Stimulated activated naive CD8-positive, alpha-beta T cell treated with anti-CD3 and anti-CD28 coated beads, Interleukin-15, Interleukin-2, amounts not matched to agents 100 ng/mL and 50 ng/mL, for 24 hours (primary cell): ENCODE measurements around the gene IL22RA2.

Source experiments
- H3K27ac Mint-ChIP-seq: one replicate; pipeline ENCODE4 v1.8.0; 2021; ENCODE audit warnings: mild to moderate bottlenecking, mixed read lengths
- H3K27me3 Mint-ChIP-seq: one replicate; pipeline ENCODE4 v1.8.0; 2021; ENCODE audit warnings: mixed read lengths
- H3K36me3 Mint-ChIP-seq: one replicate; pipeline ENCODE4 v1.8.0; 2021; ENCODE audit warnings: low read depth, mixed read lengths
- H3K4me1 Mint-ChIP-seq: one replicate; pipeline ENCODE4 v1.8.0; 2021; ENCODE audit warnings: low read depth, mixed read lengths
- H3K4me3 Mint-ChIP-seq: one replicate; pipeline ENCODE4 v1.8.0; 2021; ENCODE audit warnings: mild to moderate bottlenecking, mixed read lengths
- H3K9me3 Mint-ChIP-seq: one replicate; pipeline ENCODE4 v1.8.0; 2021; ENCODE audit warnings: mixed read lengths

The IL22RA2 gene

GRCh38 chr6:137136065-137136464, 37.4 kb downstream of the IL22RA2 start:
- Mint-ChIP-seq H3K27me3 (peaks cover 13% of the 10 kb centered on the region), H3K9me3 (peaks cover 9% of the 10 kb centered on the region), H3K27ac (no peak overlapping the region), H3K4me1 (no peaks in the 10 kb centered on the region), H3K36me3 (peaks cover 3% of the 10 kb centered on the region), H3K4me3 (no peak overlapping the region)

GRCh38 chr6:137134483-137134882, 39.0 kb downstream of the IL22RA2 start:
- peaks cover 3% of the 10 kb centered on the region for H3K36me3 Mint-ChIP-seq
- H3K4me3 Mint-ChIP-seq: no peak overlapping the region
- peaks cover 9% of the 10 kb centered on the region for H3K9me3 Mint-ChIP-seq
- no peak overlapping the region for H3K27ac Mint-ChIP-seq
- H3K4me1 Mint-ChIP-seq: no peaks in the 10 kb centered on the region
- H3K27me3 Mint-ChIP-seq: peaks cover 15% of the 10 kb centered on the region

DNA sequence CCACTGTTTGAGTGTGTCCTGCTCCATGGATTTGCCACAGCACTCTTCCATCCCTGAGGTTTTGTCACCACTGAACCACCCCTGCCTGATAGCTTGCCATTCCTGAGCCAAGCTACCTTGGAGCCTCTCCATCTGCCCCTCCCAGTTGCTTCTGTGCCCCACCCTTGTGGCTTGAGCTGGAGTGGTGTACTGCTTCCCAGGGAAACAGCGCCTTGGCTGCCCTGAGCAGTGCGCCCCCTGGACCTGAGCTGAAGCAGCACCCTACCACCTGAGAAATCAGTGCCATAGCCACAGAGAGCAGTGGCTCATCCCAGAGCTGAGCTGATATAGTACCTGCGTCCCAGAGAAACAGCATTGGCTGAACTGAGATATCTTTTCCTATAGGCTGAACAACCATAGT, 40.3 kb downstream of the IL22RA2 start:
- Mint-ChIP-seq H3K27ac (no peak overlapping the region), H3K36me3 (peaks cover 3% of the 10 kb centered on the region), H3K4me3 (no peak overlapping the region), H3K27me3 (peaks cover 22% of the 10 kb centered on the region), H3K9me3 (peaks cover 14% of the 10 kb centered on the region), H3K4me1 (no peaks in the 10 kb centered on the region)

GRCh38 chr6:137126875-137127485, 46.5 kb downstream of the IL22RA2 start:
- H3K9me3 Mint-ChIP-seq: peaks cover 8% of the 10 kb centered on the region
- no peaks in the 10 kb centered on the region for H3K4me1 Mint-ChIP-seq
- no peaks in the 10 kb centered on the region for H3K36me3 Mint-ChIP-seq
- no peak overlapping the region for H3K4me3 Mint-ChIP-seq
- peaks cover 18% of the 10 kb centered on the region for H3K27me3 Mint-ChIP-seq
- H3K27ac Mint-ChIP-seq: no peak overlapping the region

DNA sequence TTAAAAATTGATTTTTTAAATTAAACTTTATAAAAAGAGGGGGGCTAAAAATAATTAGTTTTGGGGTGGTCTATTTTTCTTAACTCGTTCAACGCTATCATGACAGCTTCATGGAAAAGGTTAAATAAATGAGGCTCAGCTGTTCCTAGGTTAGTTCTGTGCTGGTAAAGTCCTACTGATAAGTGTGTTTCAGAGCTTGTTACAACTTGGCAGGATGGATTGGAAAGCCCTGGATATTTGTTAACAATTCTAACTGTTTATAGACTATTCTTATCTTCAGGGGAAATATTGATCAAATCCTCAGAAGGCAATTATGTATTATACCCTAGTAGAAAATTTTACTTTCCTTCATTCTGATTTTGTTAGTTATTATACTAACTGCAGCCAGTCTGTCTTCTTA, 50.4 kb downstream of the IL22RA2 start:
- Mint-ChIP-seq H3K27me3 (no peaks in the 10 kb centered on the region), H3K4me1 (peaks cover 9% of the 10 kb centered on the region), H3K27ac (no peak overlapping the region), H3K9me3 (peaks cover 8% of the 10 kb centered on the region), H3K4me3 (no peak overlapping the region), H3K36me3 (no peaks in the 10 kb centered on the region)

DNA sequence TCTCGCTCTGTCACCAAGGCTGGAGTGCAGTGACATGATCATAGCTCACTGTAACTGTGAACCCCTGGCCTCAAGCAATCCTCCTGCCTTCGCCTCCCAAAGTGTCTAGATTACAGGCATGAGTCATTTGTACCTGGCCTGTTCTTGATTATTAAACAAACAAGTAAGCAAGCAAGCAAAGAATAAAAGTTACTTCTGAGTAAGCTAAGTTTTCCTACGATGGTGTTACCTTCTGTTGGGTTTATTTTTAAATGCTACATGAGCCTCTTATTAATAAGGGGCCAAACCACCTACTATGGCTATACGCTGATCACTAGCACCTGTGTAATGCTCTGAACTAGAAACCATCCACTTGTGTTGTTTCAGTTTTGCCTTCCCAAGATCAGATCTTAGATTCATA, 50.8 kb downstream of the IL22RA2 start:
- H3K4me1 Mint-ChIP-seq: peaks cover 9% of the 10 kb centered on the region
- H3K9me3 Mint-ChIP-seq: peaks cover 8% of the 10 kb centered on the region
- H3K36me3 Mint-ChIP-seq: no peaks in the 10 kb centered on the region
- H3K27ac Mint-ChIP-seq: no peak overlapping the region
- no peak overlapping the region for H3K4me3 Mint-ChIP-seq
- no peaks in the 10 kb centered on the region for H3K27me3 Mint-ChIP-seq

GRCh38 chr6:137121401-137121997, 51.9 kb downstream of the IL22RA2 start:
- Mint-ChIP-seq H3K27ac (no peak overlapping the region), H3K4me1 (peaks cover 9% of the 10 kb centered on the region), H3K4me3 (no peak overlapping the region), H3K36me3 (no peaks in the 10 kb centered on the region), H3K9me3 (peaks cover 13% of the 10 kb centered on the region), H3K27me3 (no peaks in the 10 kb centered on the region)

DNA sequence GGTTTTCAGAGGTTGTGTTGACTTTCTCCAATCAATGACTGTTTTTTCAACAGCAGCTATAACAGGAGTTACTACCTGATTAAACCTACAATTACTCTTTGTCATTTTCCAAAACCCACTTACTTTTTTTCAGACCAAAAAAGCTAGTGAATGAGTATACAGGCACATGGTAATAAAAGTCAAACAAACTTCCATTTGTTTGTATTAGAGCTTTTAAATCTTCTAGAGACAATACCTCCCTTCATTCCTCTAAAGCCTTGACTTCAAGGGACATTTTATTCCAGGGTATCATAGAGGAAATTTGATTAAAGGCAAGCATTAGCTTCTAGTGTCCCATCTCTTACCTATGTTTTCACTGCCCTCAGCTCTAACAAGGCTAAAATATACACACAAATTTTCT, 52.7 kb downstream of the IL22RA2 start:
- Mint-ChIP-seq H3K27ac (no peak overlapping the region), H3K4me3 (no peak overlapping the region)

DNA sequence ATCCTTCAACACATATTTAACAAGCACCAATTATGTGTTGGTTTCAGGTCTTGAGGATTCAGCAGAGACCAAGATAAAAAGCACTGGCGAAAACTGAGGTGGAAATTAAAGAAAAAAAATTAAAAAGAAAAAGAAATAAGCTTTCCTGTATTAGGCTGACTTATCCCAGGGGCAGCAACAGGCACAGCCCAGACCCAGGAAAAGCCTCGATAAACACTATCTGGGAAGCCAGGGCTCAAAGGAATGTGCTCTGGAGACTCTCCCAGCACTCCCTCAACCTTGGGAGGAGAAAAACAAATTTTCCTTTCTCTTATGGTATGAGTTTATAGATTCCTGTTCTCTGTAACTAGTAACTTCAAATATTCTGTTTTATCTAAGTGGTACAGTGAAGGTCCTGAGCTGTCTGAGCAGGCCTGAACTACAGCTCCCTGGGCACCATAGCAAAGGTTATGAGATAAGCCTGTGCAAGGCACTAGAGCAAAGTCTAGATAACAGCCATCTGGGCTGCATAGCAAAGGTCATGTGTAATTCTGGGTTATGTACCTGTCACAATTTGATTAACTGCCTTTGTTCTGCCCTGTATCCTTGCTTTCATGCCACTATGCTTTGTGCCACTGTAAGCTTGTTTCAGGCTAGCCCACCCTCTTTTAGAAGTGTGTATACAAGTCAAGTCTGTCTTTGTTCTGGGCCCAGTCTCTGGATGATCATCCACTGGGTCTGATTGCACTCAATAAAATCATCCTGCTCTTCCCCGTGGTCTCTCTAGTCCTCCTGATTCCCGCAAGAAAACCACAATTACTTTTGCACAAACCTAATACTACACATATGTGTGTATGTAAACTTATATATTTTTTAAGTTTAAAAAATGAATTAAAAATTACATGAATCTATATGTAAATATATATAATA, 54.0 kb downstream of the IL22RA2 start:
- peaks cover 10% of the 10 kb centered on the region for H3K9me3 Mint-ChIP-seq
- H3K27me3 Mint-ChIP-seq: no peaks in the 10 kb centered on the region
- no peak overlapping the region for H3K27ac Mint-ChIP-seq
- H3K4me3 Mint-ChIP-seq: no peak overlapping the region
- H3K36me3 Mint-ChIP-seq: no peaks in the 10 kb centered on the region
- H3K4me1 Mint-ChIP-seq: peaks cover 9% of the 10 kb centered on the region

More for the DNA sequence above, 52.7 kb downstream of the IL22RA2 start:
- Mint-ChIP-seq H3K27me3 (no peaks in the 10 kb centered on the region), H3K9me3 (peaks cover 10% of the 10 kb centered on the region), H3K36me3 (no peaks in the 10 kb centered on the region), H3K4me1 (peaks cover 9% of the 10 kb centered on the region)

GRCh38 chr6:137117581-137117980, 55.9 kb downstream of the IL22RA2 start:
- Mint-ChIP-seq H3K36me3 (no peaks in the 10 kb centered on the region), H3K27me3 (no peaks in the 10 kb centered on the region), H3K4me1 (peaks cover 9% of the 10 kb centered on the region), H3K4me3 (no peak overlapping the region), H3K9me3 (peaks cover 10% of the 10 kb centered on the region), H3K27ac (no peak overlapping the region)

DNA sequence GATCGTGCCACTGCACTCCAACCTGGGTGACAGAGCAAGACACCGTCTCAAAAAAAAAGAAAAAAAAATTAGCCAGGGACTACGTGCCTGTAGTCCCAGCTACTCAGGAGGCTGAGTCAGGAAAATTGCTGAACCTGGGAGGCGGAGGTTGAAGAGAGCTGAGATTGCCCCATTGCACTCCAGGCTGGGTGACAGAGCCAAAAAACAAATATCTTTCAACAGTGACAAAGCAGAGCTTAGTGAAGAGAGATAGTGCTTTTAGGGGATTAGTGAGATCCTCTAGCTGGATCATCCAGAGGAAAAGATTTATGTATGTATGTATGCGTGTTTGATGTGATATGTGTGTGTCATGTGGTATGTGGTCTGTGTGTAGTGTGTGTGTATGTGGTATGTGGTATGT, 56.6 kb downstream of the IL22RA2 start:
- Mint-ChIP-seq H3K9me3 (peaks cover 10% of the 10 kb centered on the region), H3K4me3 (no peak overlapping the region), H3K27ac (no peak overlapping the region), H3K4me1 (peaks cover 8% of the 10 kb centered on the region), H3K27me3 (no peaks in the 10 kb centered on the region), H3K36me3 (no peaks in the 10 kb centered on the region)

DNA sequence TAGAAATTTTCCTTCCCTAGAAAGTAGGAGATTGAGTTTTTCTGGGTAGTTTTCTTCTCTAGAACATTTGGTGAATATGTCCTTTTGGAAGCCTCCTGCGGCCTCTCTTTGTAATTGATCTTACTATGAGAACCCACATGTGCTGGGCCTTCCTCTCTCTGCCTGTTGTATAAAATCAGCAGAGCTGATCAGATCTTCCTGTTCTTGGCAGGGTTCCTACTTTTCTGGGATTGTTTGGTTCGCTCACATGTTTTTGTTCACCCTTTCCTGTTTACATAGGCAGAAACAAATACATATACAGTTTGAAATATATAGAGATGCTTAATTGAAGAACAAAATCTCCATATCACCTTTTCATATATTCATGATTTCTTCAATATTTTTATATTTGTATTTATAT, 57.8 kb downstream of the IL22RA2 start:
- Mint-ChIP-seq H3K4me1 (no peaks in the 10 kb centered on the region), H3K27me3 (no peaks in the 10 kb centered on the region), H3K9me3 (peaks cover 10% of the 10 kb centered on the region), H3K36me3 (no peaks in the 10 kb centered on the region), H3K27ac (no peak overlapping the region), H3K4me3 (no peak overlapping the region)

GRCh38 chr6:137112067-137112355, 61.4 kb downstream of the IL22RA2 start:
- Mint-ChIP-seq H3K4me1 (peaks cover 7% of the 10 kb centered on the region), H3K27ac (no peak overlapping the region), H3K27me3 (no peaks in the 10 kb centered on the region), H3K4me3 (no peak overlapping the region), H3K36me3 (peaks cover 5% of the 10 kb centered on the region), H3K9me3 (peaks cover 1% of the 10 kb centered on the region)

GRCh38 chr6:137111296-137112066, 62.0 kb downstream of the IL22RA2 start:
- Mint-ChIP-seq H3K27ac (no peak overlapping the region), H3K4me3 (no peak overlapping the region), H3K4me1 (peaks cover 7% of the 10 kb centered on the region), H3K27me3 (no peaks in the 10 kb centered on the region), H3K36me3 (peaks cover 5% of the 10 kb centered on the region), H3K9me3 (no peaks in the 10 kb centered on the region)

GRCh38 chr6:137107767-137108105, 65.7 kb downstream of the IL22RA2 start:
- Mint-ChIP-seq H3K27ac (no peak overlapping the region), H3K4me1 (peaks cover 36% of the 10 kb centered on the region), H3K36me3 (peaks cover 5% of the 10 kb centered on the region), H3K9me3 (no peaks in the 10 kb centered on the region), H3K27me3 (no peaks in the 10 kb centered on the region), H3K4me3 (no peak overlapping the region)
